Activated T-cell treated with anti-CD3 and anti-CD28 coated beads, Interleukin-2, amount 50 U/mL, for 72 hours (primary cell): ENCODE data around the gene GRPEL1. TPM values are rescaled to one million over a fixed set of nuclear protein-coding genes. Genes with fewer than 3 reads are reported as not detected.

ENCODE experiments used
- ATAC-seq, 2 donors: fragments of 150-1000 bp; cut with Tn5 transposase; replicated peaks in 1 of 2; 2 replicates each; pipeline ENCODE4 v1.10.0; 2021; ENCODE audit warnings: moderate library complexity in 2 of 2, mild to moderate bottlenecking in 1 of 2
- DNase-seq, 2 donors: peaks; one replicate each; pipeline ENCODE4 v3.0.0; 2021 to 2022; ENCODE audit warnings: mixed read lengths in 1 of 2
- H3K27ac Mint-ChIP-seq: one replicate; pipeline ENCODE4 v1.8.0; 2022; ENCODE audit warnings: mild to moderate bottlenecking, moderate library complexity, mixed read lengths
- H3K27me3 Mint-ChIP-seq: one replicate; pipeline ENCODE4 v1.8.0; 2022; ENCODE audit warnings: low read depth, mixed read lengths
- H3K36me3 Mint-ChIP-seq, 2 donors: one replicate each; pipeline ENCODE4 v1.8.0; 2022; ENCODE audit warnings: mixed read lengths in 2 of 2, mild to moderate bottlenecking in 1 of 2; ENCODE audit not compliant: insufficient read depth in 2 of 2
- H3K4me1 Mint-ChIP-seq: one replicate; pipeline ENCODE4 v1.8.0; 2022; ENCODE audit warnings: low read depth, mixed read lengths
- H3K4me3 Mint-ChIP-seq, 2 donors: one replicate each; pipeline ENCODE4 v1.8.0; 2022; ENCODE audit warnings: mild to moderate bottlenecking in 2 of 2, mixed read lengths in 2 of 2, moderate library complexity in 2 of 2
- H3K9me3 Mint-ChIP-seq, 2 donors: one replicate each; pipeline ENCODE4 v1.8.0; 2022; ENCODE audit warnings: mixed read lengths in 2 of 2
- total RNA-seq, 2 donors: library from RNA; stranded (reverse); gene quantifications; one replicate each; pipeline ENCODE4 v1.2.3, GENCODE V29; 2022

The GRPEL1 gene
- total RNA-seq, 2 donors from 2014 or later: 47.6 to 65.5 TPM

DNA sequence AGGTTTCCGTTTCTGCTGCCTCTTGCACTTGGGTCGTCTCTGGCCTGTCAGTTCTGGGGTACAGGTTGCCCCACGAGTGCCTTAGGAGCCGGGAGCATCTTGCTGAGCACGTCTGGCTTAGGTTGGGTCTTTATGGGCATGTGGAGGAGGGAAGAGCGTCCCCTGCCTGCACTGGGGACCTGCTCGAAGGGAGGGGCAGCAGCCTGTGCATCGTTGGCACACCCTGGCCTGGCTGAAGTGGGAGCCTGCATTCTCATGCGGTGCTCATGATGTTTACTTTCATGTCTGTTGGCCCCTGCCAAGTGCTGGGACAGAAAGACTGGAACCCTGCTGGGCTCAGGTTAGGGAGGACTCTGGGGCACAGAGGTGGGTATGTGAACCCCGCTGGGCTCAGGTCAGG lies 48.5 kb downstream of the GRPEL1 start:
- Mint-ChIP-seq H3K27ac (no peak overlapping the region), H3K4me3 (no peak overlapping the region), H3K36me3 (peaks cover 0 to 7% of the 10 kb centered on the region in 2 donors), H3K9me3 (no peaks in the 10 kb centered on the region), H3K4me1 (no peaks in the 10 kb centered on the region), H3K27me3 (no peaks in the 10 kb centered on the region)
- ATAC-seq (no peak), DNase-seq (no peak)

GRCh38 chr4:7018281-7018680 lies 49.6 kb downstream of the GRPEL1 start:
- no peak overlapping the region for H3K4me3 Mint-ChIP-seq
- H3K4me1 Mint-ChIP-seq: no peaks in the 10 kb centered on the region
- H3K27me3 Mint-ChIP-seq: no peaks in the 10 kb centered on the region
- no peak overlapping the region for H3K27ac Mint-ChIP-seq
- no peaks in the 10 kb centered on the region for H3K9me3 Mint-ChIP-seq
- ATAC-seq: no peak
- DNase-seq: no peak
- peaks cover 0 to 7% of the 10 kb centered on the region in 2 donors for H3K36me3 Mint-ChIP-seq

- no peak overlapping the region for H3K27ac Mint-ChIP-seq
- no peak overlapping the region for H3K4me3 Mint-ChIP-seq
- DNase-seq: no peak
These were observed 50.3 kb downstream of the GRPEL1 start for GRCh38 chr4:7017446-7018048.

GRCh38 chr4:7016512-7016911 lies 51.4 kb downstream of the GRPEL1 start:
- Mint-ChIP-seq H3K4me3 (no peak overlapping the region), H3K27me3 (no peaks in the 10 kb centered on the region), H3K4me1 (no peaks in the 10 kb centered on the region), H3K36me3 (peaks cover 0 to 7% of the 10 kb centered on the region in 2 donors), H3K9me3 (no peaks in the 10 kb centered on the region), H3K27ac (no peak overlapping the region)
- ATAC-seq (no peak), DNase-seq (no peak)

More at GRCh38 chr4:7017446-7018048, 50.3 kb downstream of the GRPEL1 start:
- Mint-ChIP-seq H3K4me1 (no peaks in the 10 kb centered on the region), H3K36me3 (peaks cover 0 to 7% of the 10 kb centered on the region in 2 donors), H3K27me3 (no peaks in the 10 kb centered on the region), H3K9me3 (no peaks in the 10 kb centered on the region)
- ATAC-seq: no peak

- H3K4me1 Mint-ChIP-seq: no peaks in the 10 kb centered on the region
These were observed 51.8 kb downstream of the GRPEL1 start for GRCh38 chr4:7016086-7016485.

GRCh38 chr4:7015383-7016035 lies 52.4 kb downstream of the GRPEL1 start:
- no peak for DNase-seq
- no peaks in the 10 kb centered on the region for H3K9me3 Mint-ChIP-seq
- no peak for ATAC-seq
- H3K36me3 Mint-ChIP-seq: peaks cover 0 to 7% of the 10 kb centered on the region in 2 donors
- no peak overlapping the region for H3K27ac Mint-ChIP-seq
- no peak overlapping the region for H3K4me3 Mint-ChIP-seq
- H3K4me1 Mint-ChIP-seq: no peaks in the 10 kb centered on the region
- H3K27me3 Mint-ChIP-seq: no peaks in the 10 kb centered on the region

More at GRCh38 chr4:7016086-7016485, 51.8 kb downstream of the GRPEL1 start:
- no peak overlapping the region for H3K27ac Mint-ChIP-seq
- no peak overlapping the region for H3K4me3 Mint-ChIP-seq
- no peaks in the 10 kb centered on the region for H3K9me3 Mint-ChIP-seq
- H3K36me3 Mint-ChIP-seq: peaks cover 0 to 4% of the 10 kb centered on the region in 2 donors
- no peak for DNase-seq
- H3K27me3 Mint-ChIP-seq: no peaks in the 10 kb centered on the region
- no peak for ATAC-seq

- DNase-seq (no peak), ATAC-seq (no peak)
- Mint-ChIP-seq H3K4me3 (no peak overlapping the region), H3K9me3 (no peaks in the 10 kb centered on the region), H3K4me1 (no peaks in the 10 kb centered on the region), H3K27me3 (no peaks in the 10 kb centered on the region), H3K36me3 (peaks cover 0 to 10% of the 10 kb centered on the region in 2 donors), H3K27ac (peak overlapping the region; percentile 4)
These were observed 53.0 kb downstream of the GRPEL1 start for GRCh38 chr4:7014815-7015214.

- Mint-ChIP-seq H3K27me3 (no peaks in the 10 kb centered on the region), H3K9me3 (no peaks in the 10 kb centered on the region), H3K4me1 (no peaks in the 10 kb centered on the region), H3K4me3 (no peak overlapping the region), H3K27ac (no peak overlapping the region), H3K36me3 (peaks cover 0 to 13% of the 10 kb centered on the region in 2 donors)
- ATAC-seq: no peak
- DNase-seq: no peak
These were observed 54.7 kb downstream of the GRPEL1 start for GRCh38 chr4:7013175-7013574.

DNA sequence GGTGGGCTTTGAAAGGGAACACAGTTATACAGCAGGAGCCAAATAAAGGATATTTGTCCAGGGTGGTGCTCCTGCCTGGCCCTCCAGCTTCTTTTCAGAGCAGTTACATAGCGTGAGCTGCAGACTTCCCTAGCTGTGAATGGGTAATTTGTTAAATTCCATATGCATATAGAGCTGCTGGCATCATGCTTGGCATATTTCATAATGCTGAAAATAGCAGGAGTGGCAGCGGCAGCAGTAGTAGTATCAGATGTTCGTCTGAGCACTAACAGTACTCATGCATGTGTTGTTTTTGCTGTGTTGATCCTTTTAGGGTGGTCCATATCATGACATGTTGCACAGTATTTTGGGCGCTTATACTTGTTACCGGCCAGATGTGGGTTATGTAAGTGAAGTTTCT lies 58.3 kb downstream of the GRPEL1 start:
- no peak overlapping the region for H3K27ac Mint-ChIP-seq
- peaks cover 0 to 20% of the 10 kb centered on the region in 2 donors for H3K36me3 Mint-ChIP-seq
- DNase-seq (no peak), ATAC-seq (no peak)
- H3K9me3 Mint-ChIP-seq: no peaks in the 10 kb centered on the region
- no peaks in the 10 kb centered on the region for H3K4me1 Mint-ChIP-seq
- no peaks in the 10 kb centered on the region for H3K27me3 Mint-ChIP-seq
- no peak overlapping the region for H3K4me3 Mint-ChIP-seq

Other genes starting within 250 kb of the GRPEL1 start
- 10 to 100 TPM; 26.5 to 32.4 TPM for gene TBC1D14, start 158.2 kb downstream of the GRPEL1 start, total RNA-seq
- gene TADA2B, start 24.7 kb downstream of the GRPEL1 start, total RNA-seq: 10 to 100 TPM; 14.5 to 15.3 TPM
- under 1 TPM; 0.05 to 0.07 TPM for gene SORCS2, start 124.5 kb upstream of the GRPEL1 start, total RNA-seq